K562 (cell line): ENCODE data around the gene STX19. TPM values are rescaled to one million over a fixed set of nuclear protein-coding genes. Genes with fewer than 3 reads are reported as not detected.
A peak's percentile ranks its signal among the peaks of the same experiment; 100 is the strongest.

ENCODE experiments used
- ARID4B ChIP-seq: sonication (generic); formaldehyde crosslinking; IDR thresholded peaks from 2 replicates; pipeline ENCODE4 v1.8.0; 2022; ENCODE audit warnings: mild to moderate bottlenecking, missing genetic modification reagents
- CTBP1 ChIP-seq: fragments of 450-650 bp; IDR thresholded peaks from 2 replicates; pipeline ENCODE4 v1.6.1; 2016; ENCODE audit warnings: borderline replicate concordance
- DNMT1 ChIP-seq: fragments of 450-650 bp; IDR thresholded peaks from 2 replicates; pipeline ENCODE4 v1.6.1; 2016; ENCODE audit warnings: antibody characterized with exemption, mild to moderate bottlenecking
- EP300 ChIP-seq: IDR thresholded peaks from 2 replicates; pipeline ENCODE4 v1.6.1; 2012; ENCODE audit warnings: low read length, improper control_type of control experiment
- FOXM1 ChIP-seq, 2 experiments: fragments of 450-650 bp in 1 of 2; sonication (generic) in 1 of 2; formaldehyde crosslinking in 1 of 2; IDR thresholded peaks; 2 replicates each; pipeline versions ENCODE4 v1.6.1 to v1.9.0; 2017 to 2022; ENCODE audit warnings: low read depth in 2 of 2, mild to moderate bottlenecking in 2 of 2, missing genetic modification reagents in 1 of 2, moderate library complexity in 1 of 2
- HBP1 ChIP-seq: fragments of 450-650 bp; formaldehyde crosslinking; IDR thresholded peaks from 2 replicates; pipeline ENCODE4 v1.4.0; 2022; ENCODE audit warnings: missing genetic modification characterization
- HCFC1 ChIP-seq: IDR thresholded peaks from 2 replicates; pipeline ENCODE4 v1.6.1; 2012; ENCODE audit warnings: low read depth, low read length, improper control_type of control experiment
- JUNB ChIP-seq: fragments of 450-650 bp; formaldehyde crosslinking; conservative IDR thresholded peaks from 2 replicates; pipeline ENCODE4 v1.4.0; 2020; ENCODE audit warnings: mild to moderate bottlenecking
- KLF10 ChIP-seq: fragments of 250-450 bp; sonication (Bioruptor Pico); IDR thresholded peaks from 2 replicates; pipeline ENCODE4 v1.6.1; 2021; ENCODE audit warnings: matching md5 sums
- MTF1 ChIP-seq: fragments of 250-450 bp; sonication (Bioruptor Pico); IDR thresholded peaks from 2 replicates; pipeline ENCODE4 v1.9.0; 2021; ENCODE audit warnings: moderate library complexity, mild to moderate bottlenecking, inconsistent platforms, borderline replicate concordance
- RBM15 ChIP-seq: fragments of 200-400 bp; formaldehyde crosslinking; IDR thresholded peaks from 2 replicates; pipeline ENCODE4 v1.6.1; 2018; ENCODE audit warnings: mild to moderate bottlenecking, low read length, moderate library complexity; ENCODE audit not compliant: insufficient read depth
- RFX5 ChIP-seq: IDR thresholded peaks from 2 replicates; pipeline ENCODE4 v1.6.1; 2011; ENCODE audit warnings: low read depth, mild to moderate bottlenecking, improper control_type of control experiment, low read length
- SMAD4 ChIP-seq: fragments of 250-450 bp; sonication (Bioruptor Pico); conservative IDR thresholded peaks from 2 replicates; pipeline ENCODE4 v1.8.0; 2021; ENCODE audit warnings: inconsistent platforms, mild to moderate bottlenecking, moderate library complexity
- STAT5B ChIP-seq: fragments of 250-450 bp; sonication (Bioruptor Pico); IDR thresholded peaks from 2 replicates; pipeline ENCODE4 v1.8.0; 2021; ENCODE audit warnings: mild to moderate bottlenecking, inconsistent platforms
- TARDBP ChIP-seq: fragments of 450-650 bp; IDR thresholded peaks from 2 replicates; pipeline ENCODE4 v1.6.1; 2016
- TEAD2 ChIP-seq: fragments of 450-650 bp; IDR thresholded peaks from 2 replicates; pipeline ENCODE4 v1.6.1; 2016; ENCODE audit warnings: missing genetic modification characterization, control low read depth, missing compliant biosample characterization
- ZNF121 ChIP-seq: sonication (generic); formaldehyde crosslinking; conservative IDR thresholded peaks from 2 replicates; pipeline ENCODE4 v1.8.0; 2022; ENCODE audit warnings: missing genetic modification reagents
- ZNF133 ChIP-seq: fragments of 250-450 bp; sonication (Bioruptor Pico); IDR thresholded peaks from 2 replicates; pipeline ENCODE4 v1.4.0; 2020; ENCODE audit warnings: mild to moderate bottlenecking
- ZNF668 ChIP-seq: fragments of 250-450 bp; sonication (Bioruptor Pico); IDR thresholded peaks from 2 replicates; pipeline ENCODE4 v1.8.0; 2022; ENCODE audit warnings: mild to moderate bottlenecking, inconsistent platforms
- ZNF740 ChIP-seq, 3 experiments: fragments of 200-800 bp in 1 of 3; sonication (Bioruptor generic) in 1 of 3; sonication (generic) in 1 of 3; formaldehyde crosslinking in 1 of 3; IDR thresholded peaks; 2 replicates each; pipeline versions ENCODE4 v1.6.1 to v1.8.0; 2016 to 2022; ENCODE audit warnings: mild to moderate bottlenecking in 2 of 3, missing compliant biosample characterization in 2 of 3, missing genetic modification characterization in 2 of 3, missing genetic modification reagents in 1 of 3
- ZNF75A ChIP-seq: fragments of 450-650 bp; formaldehyde crosslinking; IDR thresholded peaks from 2 replicates; pipeline ENCODE4 v1.4.0; 2020; ENCODE audit warnings: mild to moderate bottlenecking
- polyA plus RNA-seq, 8 experiments: library from polyadenylated mRNA; depleted of rRNA in 4 of 8; stranded (reverse) in 5 of 8; unstranded in 3 of 8; fragments of >200 nt; fragmentation: Nextera tagmentation in 2 of 8; fragmentation: Illumina TruSeq in 1 of 8; extraction: Ambion mirVana in 2 of 8; extraction: Trizol in 1 of 8; gene quantifications; 2 replicates each; pipeline versions ENCODE4 v1.2.1 to v1.2.3, GENCODE V29; 2011 to 2014; ENCODE audit warnings: inconsistent platforms in 1 of 8, missing spikeins in 1 of 8
- total RNA-seq, 7 experiments: library from RNA; depleted of rRNA in 6 of 7; stranded (reverse); fragments of >200 nt in 6 of 7; fragmentation: Illumina TruSeq in 2 of 7; extraction: Trizol in 2 of 7; gene quantifications; 2 replicates each; pipeline versions ENCODE4 v1.2.1 to v1.2.3, GENCODE V29; 2011 to 2021; ENCODE audit warnings: low replicate concordance in 1 of 7

Gene STX19
- total and polyA plus RNA-seq, 9 of the 15 experiments (the other 6 are each of a cell fraction or from before 2014, with no cell fraction given) = 0.04 TPM; not detected in 8

GRCh38 chr3:94062513-94063404, 34.4 kb upstream of the STX19 start, which contains the start of the genes DHFR2 and NSUN3 (continued):
- TF ChIP-seq RFX5 (no peak), ARID4B (no peak), TEAD2 (no peak), ZNF133 (CRISPR knock-in tag) (no peak), ZNF668 (no peak), KLF10 (CRISPR knock-in tag) (no peak), ZNF75A (no peak), RBM15 (no peak), FOXM1 (IDR thresholded peaks at IDR 0.05; ENCODE audit: low read depth) (0 out of 2 replicates have a peak, but pooled peaks have one; percentile 4), FOXM1 (CRISPR knock-in tag; IDR thresholded peaks at IDR 0.05; ENCODE audit: low read depth) (no peak), SMAD4 (no peak), STAT5B (CRISPR knock-in tag) (no peak), JUNB (CRISPR knock-in tag) (no peak), CTBP1 (peak; percentile 70; the same call in 1 of the 2 replicates), DNMT1 (no peak), EP300 (peak; percentile 16; the same call in 1 of the 2 replicates), MTF1 (no peak), TARDBP (no peak), HCFC1 (peak; percentile 45; the same call in 1 of the 2 replicates), HBP1 (CRISPR knock-in tag) (no peak), ZNF740 (CRISPR knock-in tag; IDR thresholded peaks at IDR 0.05) (no peak), ZNF740 (tag; IDR thresholded peaks at IDR 0.05) (no peak), ZNF121 (CRISPR knock-in tag) (no peak)
